DMS53 treated with DMSO at 0.1 percent for 48 hours (cell line): ENCODE measurements around the gene TMEM39A.

ENCODE experiments used
- DNase-seq: peaks from one replicate; lab custom pipeline; 2025; ENCODE audit not compliant: unreplicated experiment; lab: John Stamatoyannopoulos, UW

The TMEM39A gene

DNA sequence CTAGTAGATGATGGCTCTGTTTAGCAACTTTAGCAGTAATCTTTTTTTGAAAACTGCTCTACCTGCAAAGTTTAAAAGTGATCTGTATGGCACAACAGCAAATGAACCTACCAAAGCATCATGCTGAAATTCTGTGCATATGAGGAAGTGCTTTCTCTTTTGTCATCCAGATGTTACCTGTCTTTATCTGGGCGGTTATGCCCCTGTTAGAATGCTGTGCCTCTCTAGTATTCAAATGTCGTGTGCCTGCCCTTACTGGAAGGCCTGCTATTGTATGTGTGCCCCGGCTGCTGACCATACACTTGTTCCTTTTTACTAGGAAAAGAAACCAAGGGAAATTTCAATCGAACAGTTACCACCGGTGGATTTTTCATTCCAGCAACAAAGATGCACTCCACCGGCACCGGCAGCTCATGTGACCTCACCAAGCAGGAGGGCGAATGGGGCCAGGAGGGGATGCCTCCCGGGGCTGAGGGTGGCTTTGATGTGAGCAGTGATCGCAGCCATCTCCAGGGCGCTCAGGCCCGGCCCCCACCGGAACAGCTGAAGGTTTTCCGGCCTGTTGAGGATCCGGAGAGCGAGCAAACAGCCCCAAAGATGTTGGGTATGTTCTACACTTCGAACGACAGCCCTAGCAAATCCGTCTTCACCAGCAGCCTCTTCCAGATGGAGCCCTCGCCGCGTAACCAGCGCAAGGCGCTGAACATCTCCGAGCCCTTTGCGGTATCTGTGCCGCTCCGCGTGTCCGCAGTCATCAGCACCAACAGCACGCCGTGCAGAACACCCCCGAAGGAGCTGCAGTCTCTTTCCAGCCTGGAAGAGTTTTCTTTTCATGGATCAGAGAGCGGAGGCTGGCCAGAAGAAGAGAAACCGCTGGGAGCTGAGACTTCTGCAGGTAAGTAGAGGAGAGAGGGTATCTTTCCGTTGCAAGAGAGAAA is 61.6 kb downstream of the TMEM39A start:
- DNase-seq = no peak

DNA sequence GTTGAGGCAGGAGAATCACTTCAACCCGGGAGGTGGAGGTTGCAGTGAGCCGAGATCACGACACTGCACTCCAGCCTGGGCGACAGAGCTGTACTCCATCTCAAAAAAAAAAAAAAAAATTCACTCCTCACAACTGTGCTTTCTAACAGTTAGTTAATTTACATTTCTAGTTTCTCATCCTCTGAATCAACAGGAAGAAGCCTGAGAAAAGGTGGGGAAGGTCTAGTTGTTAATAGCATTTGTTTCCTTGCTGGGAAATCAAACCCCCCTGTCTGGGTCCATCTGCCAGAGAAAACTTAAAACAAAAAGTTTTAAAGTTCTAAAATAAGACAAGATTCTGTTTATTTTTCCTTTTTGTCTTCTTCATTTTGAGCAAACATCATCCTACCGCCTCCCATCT is 62.3 kb downstream of the TMEM39A start:
- DNase-seq = no peak

DNA sequence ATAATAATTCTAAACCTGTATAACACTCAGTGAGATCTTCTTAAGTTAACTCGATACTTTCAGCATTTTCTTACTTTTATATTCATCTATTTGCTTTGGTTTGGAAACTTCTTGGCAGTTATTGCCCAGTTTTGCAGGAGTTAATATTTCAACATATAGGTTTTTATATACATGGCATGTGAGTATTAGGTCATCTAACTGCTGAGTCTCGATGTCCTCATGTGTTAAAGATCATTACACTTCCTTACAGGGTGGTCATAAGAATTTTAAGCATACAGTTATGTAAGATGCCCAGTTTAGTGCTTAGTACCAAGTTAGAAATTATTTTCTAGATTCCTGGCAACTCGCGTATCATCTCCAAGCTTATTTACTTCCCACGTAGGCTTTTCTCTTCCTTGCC is 62.9 kb downstream of the TMEM39A start:
- DNase-seq = no peak

DNA sequence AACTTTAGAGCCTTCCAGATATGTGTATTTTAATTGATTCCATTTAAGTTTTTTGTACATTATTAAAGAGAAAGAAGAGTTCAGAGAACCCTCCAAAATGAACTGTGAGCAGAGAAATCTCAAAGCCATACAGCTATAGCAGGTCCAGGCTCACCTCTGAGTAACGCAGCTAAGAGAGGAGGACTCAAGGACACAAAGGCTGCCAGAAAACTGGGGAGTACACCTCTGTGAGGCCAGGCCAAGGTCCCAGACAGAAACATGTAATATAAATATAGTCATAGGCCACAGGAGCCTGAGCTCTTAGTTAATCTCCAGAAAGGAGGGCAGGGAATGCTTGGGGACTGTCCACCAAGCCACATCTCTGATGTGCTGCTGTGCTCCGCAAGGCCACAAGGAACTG is 66.5 kb downstream of the TMEM39A start:
- DNase-seq = no peak

DNA sequence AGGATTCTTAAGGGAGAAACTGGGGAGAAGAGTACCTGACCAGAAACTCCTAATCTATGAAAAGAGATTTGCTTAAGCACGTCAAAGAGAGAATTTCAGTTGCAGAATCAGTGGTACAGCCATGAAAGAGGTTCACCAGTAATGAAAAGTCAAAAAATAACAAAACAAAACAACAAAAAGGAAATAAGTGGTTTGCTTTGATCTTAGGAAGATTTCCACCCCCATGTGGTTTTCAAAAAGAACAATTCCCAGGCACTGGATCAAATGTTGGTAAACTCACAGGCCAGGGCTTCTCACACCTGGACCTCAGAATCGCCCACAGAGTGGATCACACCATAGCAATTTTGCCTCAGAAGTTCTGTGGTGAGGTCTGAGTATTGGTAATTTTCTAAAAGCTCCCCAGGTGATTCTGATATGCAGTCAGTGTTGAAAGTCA is 67.5 kb downstream of the TMEM39A start:
- no peak for DNase-seq

DNA sequence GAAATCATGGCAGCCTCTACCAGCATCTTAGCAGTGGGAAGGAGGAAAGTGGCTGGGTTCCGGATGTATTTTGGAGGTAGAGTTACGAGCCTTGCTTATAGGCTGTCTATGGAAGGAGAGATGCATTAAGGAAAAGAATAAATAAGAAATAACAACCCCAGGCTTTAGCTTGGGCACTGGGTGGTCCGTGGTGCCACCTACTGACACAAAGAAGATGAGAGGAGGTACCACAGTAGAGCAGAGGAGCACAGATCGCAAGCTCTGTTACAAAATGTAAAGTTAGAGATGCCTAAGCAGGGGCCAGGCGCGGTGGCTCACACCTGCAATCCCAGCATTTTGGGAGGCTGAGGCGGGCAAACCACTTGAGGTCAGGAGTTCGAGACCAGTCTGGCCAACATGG is 74.8 kb downstream of the TMEM39A start:
- DNase-seq = no peak

DNA sequence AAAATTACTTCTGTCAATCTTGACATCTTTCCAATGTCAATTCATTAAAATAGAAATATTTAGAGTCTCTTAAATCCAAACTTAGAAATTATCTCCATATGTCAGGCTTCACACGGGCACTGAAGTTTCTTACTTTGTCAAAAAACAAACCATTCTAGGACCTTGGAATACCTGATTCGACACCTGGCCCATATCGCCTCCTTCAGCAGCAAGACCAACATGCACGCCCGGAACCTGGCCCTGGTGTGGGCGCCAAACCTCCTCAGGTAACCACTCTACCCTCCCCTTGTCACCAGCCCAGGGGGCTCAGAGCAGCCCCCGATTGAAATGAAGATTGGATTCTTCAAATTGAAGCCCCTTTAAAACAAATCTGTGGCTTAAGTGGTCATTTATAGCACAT is 81.3 kb downstream of the TMEM39A start:
- no peak for DNase-seq

GRCh38 chr3:119380697-119381096 is 82.7 kb downstream of the TMEM39A start:
- no peak for DNase-seq
